Transverse colon (tissue), 4 donors: ENCODE measurements around the gene OR4F6. TPM values are rescaled to one million over a fixed set of nuclear protein-coding genes. Genes with fewer than 3 reads are reported as not detected.

ENCODE experiments used
- DNase-seq: peaks from one replicate; pipeline ENCODE4 v3.0.0-alpha.2; 2019
- H3K27ac ChIP-seq, 4 donors: fragments of 200-600 bp; sonication (generic); 2 replicates each; pipeline ENCODE4 v1.5.1; 2016 to 2018; ENCODE audit warnings: inconsistent platforms in 4 of 4
- H3K27me3 ChIP-seq: fragments of 200-600 bp; sonication (generic); 2 replicates; pipeline ENCODE4 v1.5.1; 2017; ENCODE audit warnings: inconsistent platforms
- H3K36me3 ChIP-seq, 4 donors: fragments of 200-600 bp; sonication (generic); 2 replicates each; pipeline ENCODE4 v1.5.1; 2017 to 2019; ENCODE audit warnings: inconsistent platforms in 4 of 4
- H3K4me1 ChIP-seq, 4 donors: fragments of 200-600 bp; sonication (generic); 2 replicates each; pipeline ENCODE4 v1.5.1; 2017 to 2020; ENCODE audit warnings: inconsistent platforms in 4 of 4
- H3K4me3 ChIP-seq, 4 donors: fragments of 200-600 bp; sonication (generic); 1 replicate in 1 of 4; 2 replicates in 3 of 4; pipeline versions ENCODE4 v1.5.1 to v1.6.1; 2017 to 2019; ENCODE audit warnings: inconsistent platforms in 4 of 4
- H3K9me3 ChIP-seq, 2 donors: fragments of 200-600 bp; sonication (generic); 2 replicates each; pipeline ENCODE4 v1.5.1; 2017 to 2019; ENCODE audit warnings: inconsistent platforms in 2 of 2
- EP300 ChIP-seq: sonication (generic); formaldehyde crosslinking; IDR thresholded peaks from one replicate; pipeline ENCODE4 v1.6.1; 2017; ENCODE audit warnings: antibody characterized with exemption, low read depth
- POLR2A ChIP-seq: fragments of 450-650 bp; IDR thresholded peaks from one replicate; pipeline ENCODE4 v1.6.1; 2016; ENCODE audit warnings: antibody characterized with exemption, mild to moderate bottlenecking, moderate library complexity
- POLR2AphosphoS5 ChIP-seq, 3 donors: sonication (generic); formaldehyde crosslinking; IDR thresholded peaks; one replicate each; pipeline ENCODE4 v1.6.1; 2016; ENCODE audit warnings: antibody characterized with exemption in 3 of 3
- WGBS, 2 donors: methylation state at CpG; one replicate each; pipeline ENCODE4 v1.1.5; 2018; ENCODE audit warnings: low coverage in 1 of 2; 5-methylcytosine and 5-hydroxymethylcytosine counted together
- in situ Hi-C, 4 donors: fragments of 200-750 bp; cut with MboI; loops; one replicate each; pipeline versions ENCODE4 v1.15.0 to v1.15.1; 2017; ENCODE audit warnings: low sequenced_read_pairs in 3 of 4, low pct_ligation_motif_present in 1 of 4, low pct_unique_long_range_greater_than_20kb in 1 of 4
- intact Hi-C: fragments of 100-400 bp; cut with DNase I; formaldehyde crosslinking; loops from one replicate; pipeline ENCODE4 v1.15.1; 2023; ENCODE audit warnings: low total_unique reads
- total RNA-seq, 4 donors: library from RNA; depleted of rRNA; stranded (reverse); fragments of >200 nt; gene quantifications; one replicate each; pipeline ENCODE4 v1.1.0, GENCODE V29; 2016
- TF ChIP-seq, protein P1 (sequence below), 5 experiments: fragments of 200-600 bp in 3 of 5; fragments of 450-650 bp in 2 of 5; sonication (generic) in 3 of 5; IDR thresholded peaks; 1 replicate in 2 of 5; 2 replicates in 3 of 5; pipeline ENCODE4 v1.5.1; 2016 to 2017; ENCODE audit warnings: antibody characterized with exemption in 5 of 5, inconsistent platforms in 3 of 5, mild to moderate bottlenecking in 2 of 5, moderate library complexity in 1 of 5

OR4F6 gene
- total RNA-seq, 4 donors from 2014 or later: not detected

DNA sequence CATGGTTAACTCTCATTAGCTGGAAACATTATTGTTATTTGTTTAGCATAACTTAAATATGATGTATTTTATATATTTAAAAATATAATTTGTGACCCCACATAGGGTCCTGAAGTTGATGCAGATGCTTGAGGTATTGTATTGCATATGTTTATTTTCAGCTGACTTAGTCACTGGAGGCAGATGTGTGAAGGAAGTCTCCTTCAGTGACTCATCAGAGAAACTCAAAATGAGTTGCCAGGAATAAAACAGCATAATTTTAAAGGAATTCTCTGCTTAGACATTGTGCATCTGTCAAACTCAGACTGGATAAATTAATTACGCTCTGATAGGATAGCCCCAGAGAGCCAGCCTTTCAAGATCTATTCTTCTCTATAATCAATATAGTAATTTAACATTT lies 7.9 kb upstream of the OR4F6 start:
- 69 to 73% methylated on average over 1 of the region's 1 CpG for WGBS, 2 donors
- in situ Hi-C loops: no loop called here

DNA sequence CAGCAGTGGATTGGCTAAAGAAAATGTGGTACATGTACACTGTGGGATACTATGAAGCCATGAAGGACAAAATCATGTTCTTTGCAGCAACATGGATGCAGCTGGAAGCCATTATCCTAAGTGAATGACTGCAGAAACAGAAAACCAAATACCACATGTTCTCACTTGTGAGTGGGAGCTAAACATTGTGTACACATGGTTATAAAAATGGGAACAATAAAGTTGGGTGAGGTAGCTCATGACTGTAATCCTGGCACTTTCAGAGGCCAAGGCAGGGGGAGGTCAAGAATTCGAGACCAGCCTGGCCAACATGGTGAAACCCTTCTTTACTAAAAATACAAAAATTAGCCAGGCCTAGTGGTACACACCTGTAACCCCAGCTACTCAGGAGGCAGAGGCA lies 3.6 kb upstream of the OR4F6 start:
- no peak for TF ChIP-seq EP300
- TF ChIP-seq, protein P1, sequence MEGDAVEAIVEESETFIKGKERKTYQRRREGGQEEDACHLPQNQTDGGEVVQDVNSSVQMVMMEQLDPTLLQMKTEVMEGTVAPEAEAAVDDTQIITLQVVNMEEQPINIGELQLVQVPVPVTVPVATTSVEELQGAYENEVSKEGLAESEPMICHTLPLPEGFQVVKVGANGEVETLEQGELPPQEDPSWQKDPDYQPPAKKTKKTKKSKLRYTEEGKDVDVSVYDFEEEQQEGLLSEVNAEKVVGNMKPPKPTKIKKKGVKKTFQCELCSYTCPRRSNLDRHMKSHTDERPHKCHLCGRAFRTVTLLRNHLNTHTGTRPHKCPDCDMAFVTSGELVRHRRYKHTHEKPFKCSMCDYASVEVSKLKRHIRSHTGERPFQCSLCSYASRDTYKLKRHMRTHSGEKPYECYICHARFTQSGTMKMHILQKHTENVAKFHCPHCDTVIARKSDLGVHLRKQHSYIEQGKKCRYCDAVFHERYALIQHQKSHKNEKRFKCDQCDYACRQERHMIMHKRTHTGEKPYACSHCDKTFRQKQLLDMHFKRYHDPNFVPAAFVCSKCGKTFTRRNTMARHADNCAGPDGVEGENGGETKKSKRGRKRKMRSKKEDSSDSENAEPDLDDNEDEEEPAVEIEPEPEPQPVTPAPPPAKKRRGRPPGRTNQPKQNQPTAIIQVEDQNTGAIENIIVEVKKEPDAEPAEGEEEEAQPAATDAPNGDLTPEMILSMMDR (IDR thresholded peaks at IDR 0.05): no peak
- no peak for TF ChIP-seq POLR2A
- no peak for TF ChIP-seq POLR2AphosphoS5 (IDR thresholded peaks at IDR 0.05)
- intact Hi-C loops: no loop called here
- Histone ChIP-seq H3K27ac (no peak overlapping the region), H3K36me3 (no peaks in the 10 kb centered on the region), H3K4me1 (no peaks in the 10 kb centered on the region), H3K27me3 (no peaks in the 10 kb centered on the region), H3K4me3 (no peak overlapping the region), H3K9me3 (no peaks in the 10 kb centered on the region)
- in situ Hi-C loops: no loop called here
- 38% methylated on average over 1 of the region's 1 CpG; no CpG with 5 or more reads in 1 of the 2 donors for WGBS, 2 donors
- DNase-seq: no peak

More for the DNA sequence above, 7.9 kb upstream of the OR4F6 start:
- H3K4me3 ChIP-seq: no peak overlapping the region
- H3K9me3 ChIP-seq: no peaks in the 10 kb centered on the region
- intact Hi-C loops: no loop called here
- H3K27ac ChIP-seq: no peak overlapping the region
- H3K27me3 ChIP-seq: no peaks in the 10 kb centered on the region
- H3K4me1 ChIP-seq: no peaks in the 10 kb centered on the region
- no peaks in the 10 kb centered on the region for H3K36me3 ChIP-seq
- no peak for DNase-seq
- no peak for TF ChIP-seq EP300
- no peak for TF ChIP-seq POLR2A
- TF ChIP-seq POLR2AphosphoS5 (IDR thresholded peaks at IDR 0.05): no peak
- TF ChIP-seq, protein P1 (IDR thresholded peaks at IDR 0.05): no peak

GRCh38 chr15:101801048-101801447 lies 2.3 kb upstream of the OR4F6 start:
- no peak for DNase-seq
- no peaks in the 10 kb centered on the region for H3K9me3 ChIP-seq
- H3K27me3 ChIP-seq: peaks cover 2% of the 10 kb centered on the region
- in situ Hi-C loops (no loop called here), intact Hi-C loops (no loop called here)
- H3K36me3 ChIP-seq: no peaks in the 10 kb centered on the region
- WGBS, 2 donors: 89 to 96% methylated on average over 1 of the region's 1 CpG
- H3K27ac ChIP-seq: no peak overlapping the region
- H3K4me1 ChIP-seq: no peaks in the 10 kb centered on the region
- no peak overlapping the region for H3K4me3 ChIP-seq
- TF ChIP-seq POLR2AphosphoS5 (IDR thresholded peaks at IDR 0.05): no peak
- no peak for TF ChIP-seq POLR2A
- TF ChIP-seq, protein P1 (IDR thresholded peaks at IDR 0.05): no peak
- TF ChIP-seq EP300: no peak

DNA sequence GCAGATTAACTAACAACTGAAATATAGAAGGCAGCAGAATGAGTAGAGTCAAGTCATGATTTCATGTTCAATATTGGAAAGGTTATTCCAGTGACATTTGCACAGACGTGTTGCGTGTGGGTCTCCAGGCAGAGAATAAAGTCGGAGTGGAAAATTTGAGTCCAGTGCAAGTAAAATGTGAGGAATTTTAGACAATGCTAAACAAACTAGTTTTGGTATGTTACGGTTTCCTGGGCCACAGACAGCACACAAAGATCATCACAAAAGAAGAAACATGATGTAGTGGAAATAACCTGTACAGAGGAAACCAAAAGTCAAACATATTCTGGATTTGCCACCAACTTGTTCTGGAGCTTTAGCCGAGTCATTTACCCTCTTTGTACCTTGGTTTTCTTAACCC lies 367 bp downstream of the OR4F6 start:
- H3K4me3 ChIP-seq: no peak overlapping the region
- intact Hi-C loops: no loop called here
- no peak overlapping the region for H3K27ac ChIP-seq
- in situ Hi-C loops: no loop called here
- 61 to 68% methylated on average over 5 of the region's 5 CpGs for WGBS, 2 donors
- TF ChIP-seq EP300 (no peak), POLR2A (no peak), POLR2AphosphoS5 (IDR thresholded peaks at IDR 0.05) (no peak)
- H3K9me3 ChIP-seq: no peaks in the 10 kb centered on the region
- no peaks in the 10 kb centered on the region for H3K4me1 ChIP-seq
- DNase-seq: no peak
- H3K36me3 ChIP-seq: no peaks in the 10 kb centered on the region
- H3K27me3 ChIP-seq: peaks cover 11% of the 10 kb centered on the region

DNA sequence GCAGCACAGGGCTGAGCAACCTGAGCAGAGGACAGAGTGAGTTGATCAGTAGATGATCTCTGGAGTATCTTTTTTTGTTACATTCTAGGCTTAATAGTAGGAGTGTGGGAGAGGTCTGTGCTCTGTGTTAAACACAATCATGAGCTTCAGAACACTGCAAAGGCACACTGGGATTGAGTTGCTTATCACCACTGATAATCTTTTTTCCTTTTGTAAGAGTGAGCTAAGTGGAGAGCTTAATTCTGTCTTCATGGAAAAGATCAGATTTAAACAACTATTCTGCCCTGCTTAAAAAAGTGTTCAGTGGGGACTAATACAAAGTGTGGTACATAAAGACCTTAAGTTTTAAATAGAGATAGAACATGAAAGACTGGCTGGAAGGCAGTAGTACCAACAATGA lies 1.1 kb downstream of the OR4F6 start:
- intact Hi-C loops: no loop called here
- Histone ChIP-seq H3K4me1 (no peaks in the 10 kb centered on the region), H3K9me3 (no peaks in the 10 kb centered on the region), H3K27ac (no peak overlapping the region), H3K27me3 (peaks cover 15% of the 10 kb centered on the region), H3K36me3 (no peaks in the 10 kb centered on the region), H3K4me3 (no peak overlapping the region)
- TF ChIP-seq EP300 (no peak), POLR2AphosphoS5 (IDR thresholded peaks at IDR 0.05) (no peak), POLR2A (no peak)
- TF ChIP-seq, protein P1 (IDR thresholded peaks at IDR 0.05): no peak
- in situ Hi-C loops: no loop called here
- no peak for DNase-seq
